ENCODE data around the gene SLC22A23.

SLC22A23 gene

DNA sequence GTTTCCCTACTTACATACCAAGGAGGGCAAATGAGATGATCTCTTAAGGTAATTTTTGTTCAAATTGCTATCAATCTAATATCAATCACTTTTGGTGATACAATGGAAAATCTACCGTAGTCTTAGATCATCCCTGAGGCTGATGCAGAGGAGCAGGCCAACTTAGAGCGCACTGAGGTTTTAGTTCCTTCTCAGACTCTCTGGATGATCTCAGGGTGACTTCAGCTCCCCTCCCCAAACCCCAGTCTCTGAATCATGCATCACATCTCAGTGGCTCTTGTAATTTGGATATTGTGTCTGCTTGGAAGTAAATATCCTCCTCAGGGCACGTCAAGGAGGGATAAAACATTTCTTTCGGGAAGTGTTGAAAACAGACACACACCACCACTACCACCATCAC, 235.3 kb downstream of the SLC22A23 start:
- no peak for DNase-seq
- no peak for TF ChIP-seq EZH2phosphoT487 (IDR thresholded peaks at IDR 0.05; ENCODE audit: low read length)
- TF ChIP-seq EZH2 (optimal IDR thresholded peaks at IDR 0.05; ENCODE audit: low read depth, low read length): no peak
- no peak for TF ChIP-seq CTCF (IDR thresholded peaks at IDR 0.05; ENCODE audit: low read length)
- no peaks in the 10 kb centered on the region for H3K27me3 ChIP-seq (replicated peaks; ENCODE audit: insufficient read depth, low read length)

GRCh38 chr6:3220366-3220765, 236.5 kb downstream of the SLC22A23 start:
- Histone ChIP-seq H3K4me1 (ENCODE audit: low read length) (peaks cover 18% of the 10 kb centered on the region), H3F3A (ENCODE audit: insufficient read depth, low read length) (peaks cover 10% of the 10 kb centered on the region; the same call in 1 of the 2 replicates)
- TF ChIP-seq EZH2phosphoT487 (IDR thresholded peaks at IDR 0.05; ENCODE audit: low read length) (no peak), EZH2 (optimal IDR thresholded peaks at IDR 0.05; ENCODE audit: low read depth, low read length) (no peak), CTCF (IDR thresholded peaks at IDR 0.05; ENCODE audit: low read length) (no peak)

More for the DNA sequence above, 235.3 kb downstream of the SLC22A23 start:
- Histone ChIP-seq H3K4me1 (ENCODE audit: low read length) (peaks cover 25% of the 10 kb centered on the region), H3K79me2 (ENCODE audit: low read length) (no peaks in the 10 kb centered on the region), H2AFZ (ENCODE audit: low read length) (no peak overlapping the region), H3K4me2 (ENCODE audit: low read depth, low read length) (no peak overlapping the region), H4K20me1 (ENCODE audit: insufficient read depth, low read length) (no peaks in the 10 kb centered on the region), H3K36me3 (replicated peaks; ENCODE audit: insufficient read depth, low read length) (no peaks in the 10 kb centered on the region), H3K9me3 (replicated peaks; ENCODE audit: insufficient read depth, low read length) (no peaks in the 10 kb centered on the region), H3F3A (ENCODE audit: insufficient read depth, low read length) (peaks cover 10% of the 10 kb centered on the region; the same call in 1 of the 2 replicates), H3K4me3 (ENCODE audit: low read length) (no peak overlapping the region), H3K9ac (ENCODE audit: low read length) (no peak overlapping the region), H3K9me2 (replicated peaks; ENCODE audit: insufficient read depth, low read length) (no peaks in the 10 kb centered on the region), H3K27ac (ENCODE audit: low read length) (no peak overlapping the region)

More at GRCh38 chr6:3220366-3220765, 236.5 kb downstream of the SLC22A23 start:
- Histone ChIP-seq H2AFZ (ENCODE audit: low read length) (no peak overlapping the region), H3K27ac (ENCODE audit: low read length) (no peak overlapping the region), H3K9me2 (replicated peaks; ENCODE audit: insufficient read depth, low read length) (no peaks in the 10 kb centered on the region), H3K79me2 (ENCODE audit: low read length) (no peaks in the 10 kb centered on the region), H3K4me3 (ENCODE audit: low read length) (no peak overlapping the region), H3K27me3 (replicated peaks; ENCODE audit: insufficient read depth, low read length) (no peaks in the 10 kb centered on the region), H4K20me1 (ENCODE audit: insufficient read depth, low read length) (no peaks in the 10 kb centered on the region), H3K4me2 (ENCODE audit: low read depth, low read length) (no peak overlapping the region), H3K9me3 (replicated peaks; ENCODE audit: insufficient read depth, low read length) (no peaks in the 10 kb centered on the region), H3K9ac (ENCODE audit: low read length) (no peak overlapping the region), H3K36me3 (replicated peaks; ENCODE audit: insufficient read depth, low read length) (no peaks in the 10 kb centered on the region)
- DNase-seq: no peak

All from MM.1S (cell line).